ENCODE measurements around the gene FOXD2.

Gene FOXD2

GRCh38 chr1:47416319-47417169 is 21.3 kb upstream of the FOXD2 start:
- Histone ChIP-seq H3K4me3 (ENCODE audit: low read depth in 1 of 2, low read length in 2 of 2) (no peak overlapping the region), H3K4me1 (ENCODE audit: control insufficient read depth in 1 of 2, insufficient read depth in 2 of 2, low read length in 2 of 2) (no peaks in the 10 kb centered on the region), H3K27me3 (ENCODE audit: control insufficient read depth in 1 of 2, insufficient read depth in 2 of 2, low read length in 2 of 2) (peaks cover 30 to 47% of the 10 kb centered on the region in 2 donors), H3K9me3 (ENCODE audit: control insufficient read depth in 1 of 2, low read length in 2 of 2) (no peaks in the 10 kb centered on the region), H3K9ac (ENCODE audit: low read depth in 1 of 2, low read length in 2 of 2) (no peak overlapping the region), H3K27ac (ENCODE audit: low read depth, low read length) (no peak overlapping the region), H3K36me3 (ENCODE audit: control insufficient read depth in 1 of 2, insufficient read depth in 2 of 2, low read length in 2 of 2) (no peaks in the 10 kb centered on the region)

GRCh38 chr1:47417170-47418044 is 20.4 kb upstream of the FOXD2 start:
- Histone ChIP-seq H3K27me3 (ENCODE audit: control insufficient read depth in 1 of 2, insufficient read depth in 2 of 2, low read length in 2 of 2) (peaks cover 30 to 47% of the 10 kb centered on the region in 2 donors), H3K36me3 (ENCODE audit: control insufficient read depth in 1 of 2, insufficient read depth in 2 of 2, low read length in 2 of 2) (no peaks in the 10 kb centered on the region), H3K9ac (ENCODE audit: low read depth in 1 of 2, low read length in 2 of 2) (no peak overlapping the region), H3K9me3 (ENCODE audit: control insufficient read depth in 1 of 2, low read length in 2 of 2) (no peaks in the 10 kb centered on the region), H3K4me3 (ENCODE audit: low read depth in 1 of 2, low read length in 2 of 2) (no peak overlapping the region), H3K4me1 (ENCODE audit: control insufficient read depth in 1 of 2, insufficient read depth in 2 of 2, low read length in 2 of 2) (no peaks in the 10 kb centered on the region), H3K27ac (ENCODE audit: low read depth, low read length) (no peak overlapping the region)

GRCh38 chr1:47418122-47418521 is 19.7 kb upstream of the FOXD2 start:
- Histone ChIP-seq H3K27me3 (ENCODE audit: control insufficient read depth in 1 of 2, insufficient read depth in 2 of 2, low read length in 2 of 2) (peaks cover 30 to 47% of the 10 kb centered on the region in 2 donors), H3K4me3 (ENCODE audit: low read depth in 1 of 2, low read length in 2 of 2) (no peak overlapping the region), H3K4me1 (ENCODE audit: control insufficient read depth in 1 of 2, insufficient read depth in 2 of 2, low read length in 2 of 2) (no peaks in the 10 kb centered on the region), H3K36me3 (ENCODE audit: control insufficient read depth in 1 of 2, insufficient read depth in 2 of 2, low read length in 2 of 2) (no peaks in the 10 kb centered on the region), H3K9me3 (ENCODE audit: control insufficient read depth in 1 of 2, low read length in 2 of 2) (no peaks in the 10 kb centered on the region), H3K27ac (ENCODE audit: low read depth, low read length) (no peak overlapping the region), H3K9ac (ENCODE audit: low read depth in 1 of 2, low read length in 2 of 2) (no peak overlapping the region)

DNA sequence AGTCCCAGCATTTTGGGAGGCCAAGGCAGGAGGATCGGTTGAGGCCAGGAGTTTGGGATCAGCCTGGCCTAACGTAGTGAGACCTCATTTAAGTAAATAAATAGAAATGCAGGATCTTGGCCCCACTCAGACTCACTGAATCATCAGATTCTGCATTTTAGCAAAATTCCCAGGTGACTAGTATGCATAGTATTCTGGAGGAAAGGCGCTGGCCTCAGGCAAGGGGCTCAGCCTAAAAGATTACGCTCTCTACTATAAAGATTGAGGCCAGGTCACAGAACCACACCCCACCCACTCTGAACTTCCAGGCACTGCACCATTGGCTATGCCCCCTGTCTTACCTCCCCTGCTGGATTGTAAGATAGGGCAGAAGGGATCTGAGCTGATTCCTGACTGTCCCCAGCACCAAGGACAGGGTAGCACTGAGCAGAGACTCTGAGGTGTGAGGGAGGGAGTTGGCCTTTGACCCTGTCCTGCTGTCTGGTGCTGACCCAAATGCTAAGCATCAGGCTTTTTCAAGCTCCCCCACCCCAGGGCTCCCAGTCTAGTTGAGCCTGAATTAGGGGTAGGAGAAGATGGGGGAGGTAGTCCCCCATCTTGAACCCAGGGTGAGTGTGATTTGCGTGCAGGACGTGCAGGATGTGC is 19.0 kb upstream of the FOXD2 start:
- Histone ChIP-seq H3K27ac (ENCODE audit: low read depth, low read length) (no peak overlapping the region), H3K9me3 (ENCODE audit: control insufficient read depth in 1 of 2, low read length in 2 of 2) (no peaks in the 10 kb centered on the region), H3K4me1 (ENCODE audit: control insufficient read depth in 1 of 2, insufficient read depth in 2 of 2, low read length in 2 of 2) (no peaks in the 10 kb centered on the region), H3K9ac (ENCODE audit: low read depth in 1 of 2, low read length in 2 of 2) (no peak overlapping the region), H3K4me3 (ENCODE audit: low read depth in 1 of 2, low read length in 2 of 2) (no peak overlapping the region), H3K36me3 (ENCODE audit: control insufficient read depth in 1 of 2, insufficient read depth in 2 of 2, low read length in 2 of 2) (no peaks in the 10 kb centered on the region), H3K27me3 (ENCODE audit: control insufficient read depth in 1 of 2, insufficient read depth in 2 of 2, low read length in 2 of 2) (peaks cover 30 to 47% of the 10 kb centered on the region in 2 donors)

GRCh38 chr1:47420547-47420946 is 17.3 kb upstream of the FOXD2 start:
- H3K4me3 ChIP-seq (ENCODE audit: low read depth in 1 of 2, low read length in 2 of 2) = no peak overlapping the region
- H3K9ac ChIP-seq (ENCODE audit: low read depth in 1 of 2, low read length in 2 of 2) = no peak overlapping the region
- no peak overlapping the region for H3K27ac ChIP-seq (ENCODE audit: low read depth, low read length)
- H3K9me3 ChIP-seq (ENCODE audit: control insufficient read depth in 1 of 2, low read length in 2 of 2) = no peaks in the 10 kb centered on the region
- H3K36me3 ChIP-seq (ENCODE audit: control insufficient read depth in 1 of 2, insufficient read depth in 2 of 2, low read length in 2 of 2) = no peaks in the 10 kb centered on the region
- no peaks in the 10 kb centered on the region for H3K4me1 ChIP-seq (ENCODE audit: control insufficient read depth in 1 of 2, insufficient read depth in 2 of 2, low read length in 2 of 2)
- peaks cover 21 to 35% of the 10 kb centered on the region in 2 donors for H3K27me3 ChIP-seq (ENCODE audit: control insufficient read depth in 1 of 2, insufficient read depth in 2 of 2, low read length in 2 of 2)

GRCh38 chr1:47423872-47424271 is 14.0 kb upstream of the FOXD2 start:
- H3K9me3 ChIP-seq (ENCODE audit: control insufficient read depth in 1 of 2, low read length in 2 of 2) = no peaks in the 10 kb centered on the region
- no peak overlapping the region for H3K9ac ChIP-seq (ENCODE audit: low read depth in 1 of 2, low read length in 2 of 2)
- no peaks in the 10 kb centered on the region for H3K36me3 ChIP-seq (ENCODE audit: control insufficient read depth in 1 of 2, insufficient read depth in 2 of 2, low read length in 2 of 2)
- no peaks in the 10 kb centered on the region for H3K4me1 ChIP-seq (ENCODE audit: control insufficient read depth in 1 of 2, insufficient read depth in 2 of 2, low read length in 2 of 2)
- peaks cover 2 to 12% of the 10 kb centered on the region in 2 donors for H3K27me3 ChIP-seq (ENCODE audit: control insufficient read depth in 1 of 2, insufficient read depth in 2 of 2, low read length in 2 of 2)
- H3K4me3 ChIP-seq (ENCODE audit: low read depth in 1 of 2, low read length in 2 of 2) = no peak overlapping the region
- H3K27ac ChIP-seq (ENCODE audit: low read depth, low read length) = no peak overlapping the region

- peaks cover 0 to 7% of the 10 kb centered on the region in 2 donors for H3K27me3 ChIP-seq (ENCODE audit: control insufficient read depth in 1 of 2, insufficient read depth in 2 of 2, low read length in 2 of 2)
- no peak overlapping the region for H3K4me3 ChIP-seq (ENCODE audit: low read depth in 1 of 2, low read length in 2 of 2)
Measured at GRCh38 chr1:47424336-47424982, 13.4 kb upstream of the FOXD2 start.

GRCh38 chr1:47431534-47431933 is 6.3 kb upstream of the FOXD2 start:
- H3K36me3 ChIP-seq (ENCODE audit: control insufficient read depth in 1 of 2, insufficient read depth in 2 of 2, low read length in 2 of 2) = no peaks in the 10 kb centered on the region
- peaks cover 7 to 47% of the 10 kb centered on the region in 2 donors for H3K27me3 ChIP-seq (ENCODE audit: control insufficient read depth in 1 of 2, insufficient read depth in 2 of 2, low read length in 2 of 2)
- no peak overlapping the region for H3K4me3 ChIP-seq (ENCODE audit: low read depth in 1 of 2, low read length in 2 of 2)
- no peaks in the 10 kb centered on the region for H3K9me3 ChIP-seq (ENCODE audit: control insufficient read depth in 1 of 2, low read length in 2 of 2)
- H3K9ac ChIP-seq (ENCODE audit: low read depth in 1 of 2, low read length in 2 of 2) = no peak overlapping the region
- peaks cover 19 to 20% of the 10 kb centered on the region in 2 donors for H3K4me1 ChIP-seq (ENCODE audit: control insufficient read depth in 1 of 2, insufficient read depth in 2 of 2, low read length in 2 of 2)
- H3K27ac ChIP-seq (ENCODE audit: low read depth, low read length) = no peak overlapping the region

More at GRCh38 chr1:47424336-47424982, 13.4 kb upstream of the FOXD2 start:
- Histone ChIP-seq H3K27ac (ENCODE audit: low read depth, low read length) (no peak overlapping the region), H3K36me3 (ENCODE audit: control insufficient read depth in 1 of 2, insufficient read depth in 2 of 2, low read length in 2 of 2) (no peaks in the 10 kb centered on the region), H3K9me3 (ENCODE audit: control insufficient read depth in 1 of 2, low read length in 2 of 2) (no peaks in the 10 kb centered on the region), H3K9ac (ENCODE audit: low read depth in 1 of 2, low read length in 2 of 2) (no peak overlapping the region), H3K4me1 (ENCODE audit: control insufficient read depth in 1 of 2, insufficient read depth in 2 of 2, low read length in 2 of 2) (no peaks in the 10 kb centered on the region)

- H3K27ac ChIP-seq (ENCODE audit: low read depth, low read length) = no peak overlapping the region
- peak overlapping the region; percentile 2 to 14 for H3K4me3 ChIP-seq (ENCODE audit: low read depth in 1 of 2, low read length in 2 of 2)
- no peaks in the 10 kb centered on the region for H3K9me3 ChIP-seq (ENCODE audit: control insufficient read depth in 1 of 2, low read length in 2 of 2)
- H3K4me1 ChIP-seq (ENCODE audit: control insufficient read depth in 1 of 2, insufficient read depth in 2 of 2, low read length in 2 of 2) = peaks cover 20 to 25% of the 10 kb centered on the region in 2 donors
- peaks cover 7 to 47% of the 10 kb centered on the region in 2 donors for H3K27me3 ChIP-seq (ENCODE audit: control insufficient read depth in 1 of 2, insufficient read depth in 2 of 2, low read length in 2 of 2)
- H3K36me3 ChIP-seq (ENCODE audit: control insufficient read depth in 1 of 2, insufficient read depth in 2 of 2, low read length in 2 of 2) = no peaks in the 10 kb centered on the region
- no peak overlapping the region for H3K9ac ChIP-seq (ENCODE audit: low read depth in 1 of 2, low read length in 2 of 2)
Measured at GRCh38 chr1:47432071-47433036, 5.5 kb upstream of the FOXD2 start.
